Uterus (tissue), 2 donors: ENCODE results near the gene ZNF397.

ENCODE experiments used
- CTCF ChIP-seq, 4 experiments: fragments of 200-600 bp in 2 of 4; fragments of 450-650 bp in 2 of 4; sonication (generic) in 2 of 4; IDR thresholded peaks; one replicate each; pipeline ENCODE4 v1.5.1; 2016 to 2019; ENCODE audit warnings: antibody characterized with exemption in 4 of 4, mild to moderate bottlenecking in 2 of 4, moderate library complexity in 1 of 4
- POLR2A ChIP-seq, 2 donors: fragments of 450-650 bp; IDR thresholded peaks; one replicate each; pipeline ENCODE4 v1.6.1; 2016; ENCODE audit warnings: antibody characterized with exemption in 2 of 2, mild to moderate bottlenecking in 1 of 2, moderate library complexity in 1 of 2

GRCh38 chr18:35291166-35291565, 50.3 kb downstream of the ZNF397 start:
- no peak for TF ChIP-seq CTCF (IDR thresholded peaks at IDR 0.05)
- no peak for TF ChIP-seq POLR2A (IDR thresholded peaks at IDR 0.05)
